H9 (cell line): ENCODE data around the gene DHCR7. TPM values are rescaled to one million over a fixed set of nuclear protein-coding genes. Genes with fewer than 3 reads are reported as not detected.

Experiments used
- DNase-seq: peaks from one replicate; pipeline ENCODE4 v3.0.0-alpha.2; 2017
- H2AFZ ChIP-seq: one replicate; pipeline ENCODE4 v1.6.1; 2013; ENCODE audit warnings: mild to moderate bottlenecking, low read length, control low read depth, moderate library complexity
- H2AK5ac ChIP-seq: 2 replicates; pipeline ENCODE4 v1.6.1; 2013; ENCODE audit warnings: low read length, control low read depth, mixed read lengths; ENCODE audit not compliant: insufficient read length
- H2BK120ac ChIP-seq: one replicate; pipeline ENCODE4 v1.6.1; 2013; ENCODE audit warnings: low read depth, mild to moderate bottlenecking, low read length, control low read depth, inconsistent platforms; ENCODE audit not compliant: poor library complexity, severe bottlenecking
- H2BK12ac ChIP-seq: 2 replicates; pipeline ENCODE4 v1.6.1; 2013; ENCODE audit warnings: low read length, control low read depth, mixed read lengths, low read depth; ENCODE audit not compliant: insufficient read length
- H2BK15ac ChIP-seq: 2 replicates; pipeline ENCODE4 v1.6.1; 2013; ENCODE audit warnings: low read depth, low read length, control low read depth
- H2BK20ac ChIP-seq: one replicate; pipeline ENCODE4 v1.6.1; 2013; ENCODE audit warnings: low read depth, mild to moderate bottlenecking, low read length, control low read depth, inconsistent platforms; ENCODE audit not compliant: poor library complexity, severe bottlenecking
- H2BK5ac ChIP-seq: 2 replicates; pipeline ENCODE4 v1.6.1; 2013; ENCODE audit warnings: low read length, control low read depth, mixed read lengths; ENCODE audit not compliant: insufficient read length
- H3K14ac ChIP-seq: 2 replicates; pipeline ENCODE4 v1.6.1; 2013; ENCODE audit warnings: low read length, control low read depth; ENCODE audit not compliant: insufficient read depth
- H3K18ac ChIP-seq: 2 replicates; pipeline ENCODE4 v1.6.1; 2013; ENCODE audit warnings: low read depth, mild to moderate bottlenecking, mixed read lengths, low read length, control low read depth; ENCODE audit not compliant: insufficient read length
- H3K23ac ChIP-seq: 2 replicates; pipeline ENCODE4 v1.6.1; 2013; ENCODE audit warnings: low read length, control low read depth, mixed read lengths, low read depth; ENCODE audit not compliant: insufficient read length
- H3K23me2 ChIP-seq: 2 replicates; pipeline ENCODE4 v1.6.1; 2013; ENCODE audit warnings: low read depth, mild to moderate bottlenecking, mixed read lengths, low read length, control low read depth; ENCODE audit not compliant: insufficient read length, poor library complexity, severe bottlenecking
- H3K27ac ChIP-seq: 2 replicates; pipeline ENCODE4 v1.5.1; 2013; ENCODE audit warnings: low read length, control low read depth, mixed read lengths, low read depth; ENCODE audit not compliant: insufficient read length
- H3K27me3 ChIP-seq: 2 replicates; pipeline ENCODE4 v1.6.1; 2013; ENCODE audit warnings: low read length, control low read depth, inconsistent platforms; ENCODE audit not compliant: insufficient read depth
- H3K4ac ChIP-seq: 2 replicates; pipeline ENCODE4 v1.6.1; 2013; ENCODE audit warnings: low read depth, mild to moderate bottlenecking, control low read depth, inconsistent platforms, low read length, moderate library complexity
- H3K4me1 ChIP-seq: 2 replicates; pipeline ENCODE4 v1.6.1; 2013; ENCODE audit warnings: low read length, control low read depth, inconsistent platforms; ENCODE audit not compliant: insufficient read depth
- H3K4me2 ChIP-seq: 2 replicates; pipeline ENCODE4 v1.6.1; 2013; ENCODE audit warnings: low read length, control low read depth, mixed read lengths; ENCODE audit not compliant: insufficient read length, insufficient read depth
- H3K56ac ChIP-seq: 2 replicates; pipeline ENCODE4 v1.6.1; 2013; ENCODE audit warnings: low read depth, mild to moderate bottlenecking, mixed read lengths, low read length, control low read depth; ENCODE audit not compliant: insufficient read length
- H3K79me1 ChIP-seq: 2 replicates; pipeline ENCODE4 v1.6.1; 2013; ENCODE audit warnings: low read depth, mild to moderate bottlenecking, moderate library complexity, low read length, control low read depth, inconsistent platforms; ENCODE audit not compliant: insufficient read depth, poor library complexity, severe bottlenecking
- H3K79me2 ChIP-seq: 2 replicates; pipeline ENCODE4 v1.6.1; 2013; ENCODE audit warnings: low read length, control low read depth, inconsistent platforms; ENCODE audit not compliant: insufficient read depth
- H3K9ac ChIP-seq: 2 replicates; pipeline ENCODE4 v1.6.1; 2013; ENCODE audit warnings: low read length, control low read depth, mixed read lengths; ENCODE audit not compliant: insufficient read length; ENCODE audit errors: extremely low read depth
- H3K9me3 ChIP-seq: one replicate; pipeline ENCODE4 v1.6.1; 2013; ENCODE audit warnings: low read depth, low read length, inconsistent platforms; ENCODE audit not compliant: control insufficient read depth
- H3T11ph ChIP-seq: one replicate; pipeline ENCODE4 v1.6.1; 2013; ENCODE audit warnings: mild to moderate bottlenecking, low read length, control low read depth, inconsistent platforms
- H4K20me1 ChIP-seq: one replicate; pipeline ENCODE4 v1.6.1; 2013; ENCODE audit not compliant: control insufficient read depth, insufficient read length, insufficient read depth
- H4K5ac ChIP-seq: 2 replicates; pipeline ENCODE4 v1.6.1; 2013; ENCODE audit warnings: low read depth, mild to moderate bottlenecking, mixed read lengths, low read length, control low read depth; ENCODE audit not compliant: insufficient read length
- H4K8ac ChIP-seq: replicated peaks from 2 replicates; pipeline ENCODE4 v1.6.1; 2013; ENCODE audit warnings: low read length, control low read depth, mixed read lengths, low read depth; ENCODE audit not compliant: insufficient read length
- H4K91ac ChIP-seq: 2 replicates; pipeline ENCODE4 v1.6.1; 2013; ENCODE audit warnings: low read depth, mild to moderate bottlenecking, moderate library complexity, mixed read lengths, low read length, control low read depth; ENCODE audit not compliant: insufficient read length
- H3K27ac Mint-ChIP-seq, 3 experiments: 2 replicates in 2 of 3; 3 replicates in 1 of 3; pipeline ENCODE4 v1.8.0; 2020 to 2021; ENCODE audit warnings: mixed read lengths in 3 of 3, mild to moderate bottlenecking in 1 of 3, moderate library complexity in 1 of 3
- H3K27me3 Mint-ChIP-seq: 2 replicates; pipeline ENCODE4 v1.8.0; 2021; ENCODE audit warnings: low read depth, mild to moderate bottlenecking, moderate library complexity, mixed read lengths
- H3K36me3 Mint-ChIP-seq, 3 experiments: 2 replicates in 2 of 3; 3 replicates in 1 of 3; pipeline ENCODE4 v1.8.0; 2020 to 2021; ENCODE audit warnings: low read depth in 3 of 3, mixed read lengths in 3 of 3; ENCODE audit not compliant: insufficient read depth in 1 of 3
- H3K4me1 Mint-ChIP-seq, 2 experiments: 2 replicates each; pipeline ENCODE4 v1.8.0; 2020; ENCODE audit warnings: mixed read lengths in 2 of 2
- H3K4me3 Mint-ChIP-seq, 2 experiments: 2 replicates in 1 of 2; 3 replicates in 1 of 2; pipeline ENCODE4 v1.8.0; 2020 to 2021; ENCODE audit warnings: mild to moderate bottlenecking in 2 of 2, mixed read lengths in 2 of 2, moderate library complexity in 1 of 2
- H3K9me3 Mint-ChIP-seq, 2 experiments: 2 replicates in 1 of 2; 3 replicates in 1 of 2; pipeline ENCODE4 v1.8.0; 2020; ENCODE audit warnings: mild to moderate bottlenecking in 2 of 2, mixed read lengths in 2 of 2, moderate library complexity in 1 of 2
- CTCF ChIP-seq: fragments of 200-600 bp; sonication (generic); conservative IDR thresholded peaks from 3 replicates; pipeline ENCODE4 v1.8.0; 2021; ENCODE audit warnings: antibody characterized with exemption, mild to moderate bottlenecking
- total RNA-seq: library from RNA; stranded (reverse); gene quantifications from 2 replicates; pipeline ENCODE4 v1.2.1, GENCODE V29; 2021

The DHCR7 gene
- total RNA-seq, 1 experiment from 2014 or later = 124 TPM

GRCh38 chr11:71414645-71415044 is 33.5 kb downstream of the DHCR7 start:
- Histone ChIP-seq H3K4me2 (no peak overlapping the region), H4K20me1 (no peaks in the 10 kb centered on the region), H3K4me1 (no peaks in the 10 kb centered on the region), H4K91ac (no peak overlapping the region), H3K4ac (no peak overlapping the region), H2BK20ac (no peak overlapping the region), H3K23me2 (no peaks in the 10 kb centered on the region), H3T11ph (no peak overlapping the region), H2BK12ac (no peak overlapping the region), H2AFZ (no peak overlapping the region), H4K8ac (no peak overlapping the region), H3K9ac (no peak overlapping the region), H4K5ac (no peak overlapping the region), H2BK5ac (no peak overlapping the region), H3K56ac (no peak overlapping the region), H3K23ac (no peak overlapping the region), H3K27ac (no peak overlapping the region), H2BK120ac (no peak overlapping the region), H3K9me3 (no peaks in the 10 kb centered on the region), H3K79me2 (no peaks in the 10 kb centered on the region), H3K27me3 (peaks cover 4% of the 10 kb centered on the region; the same call in 1 of the 2 replicates), H3K18ac (no peak overlapping the region), H2AK5ac (no peak overlapping the region), H3K79me1 (no peaks in the 10 kb centered on the region), H3K14ac (no peak overlapping the region), H2BK15ac (no peak overlapping the region)
- no peak overlapping the region for H3K4me3 Mint-ChIP-seq
- H3K4me1 Mint-ChIP-seq = no peaks in the 10 kb centered on the region
- peaks cover 0 to 2% of the 10 kb centered on the region in 2 experiments; a peak in 2 of 5 replicates for H3K9me3 Mint-ChIP-seq
- no peak for DNase-seq
- no peak for TF ChIP-seq CTCF
- H3K27ac Mint-ChIP-seq = no peak overlapping the region
- peaks cover 16% of the 10 kb centered on the region for H3K27me3 Mint-ChIP-seq
- no peaks in the 10 kb centered on the region for H3K36me3 Mint-ChIP-seq
